GM21576 (cell line): Measurements from ENCODE around the gene LCN15.
"Not testable (repeated sequence)": the region's sequence is repeated elsewhere in the genome, so short reads cannot be mapped to it uniquely, and the experiment has no call there.

Experiments used
- ATAC-seq: cut with Tn5 transposase; IDR thresholded peaks from one replicate; pipeline ENCODE4 v1.9.1; 2021; ENCODE audit warnings: mild to moderate bottlenecking, moderate library complexity; ENCODE audit not compliant: unreplicated experiment

LCN15 gene

DNA sequence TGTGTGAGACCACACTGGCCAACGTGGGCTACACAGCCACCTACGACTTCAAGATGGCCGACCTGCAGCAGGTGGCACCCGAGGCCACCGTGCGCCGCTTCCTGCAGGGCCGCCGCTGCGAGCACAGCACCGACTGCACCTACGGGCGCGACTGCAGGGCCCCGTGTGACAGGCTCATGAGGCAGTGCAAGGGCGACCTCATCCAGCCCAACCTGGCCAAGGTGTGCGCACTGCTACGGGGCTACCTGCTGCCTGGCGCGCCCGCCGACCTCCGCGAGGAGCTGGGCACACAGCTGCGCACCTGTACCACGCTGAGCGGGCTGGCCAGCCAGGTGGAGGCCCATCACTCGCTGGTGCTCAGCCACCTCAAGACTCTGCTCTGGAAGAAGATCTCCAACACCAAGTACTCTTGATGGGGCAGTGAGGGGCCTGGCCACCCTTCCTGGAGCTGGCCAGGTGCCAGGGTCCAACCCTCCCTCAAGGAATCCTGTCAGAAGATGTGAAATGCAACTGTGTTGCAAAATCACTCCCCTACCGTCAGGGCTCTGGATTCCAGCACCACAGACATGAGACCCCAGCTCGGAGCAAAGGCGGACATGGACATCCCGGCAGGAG, 40.8 kb downstream of the LCN15 start:
- ATAC-seq, result no peak

DNA sequence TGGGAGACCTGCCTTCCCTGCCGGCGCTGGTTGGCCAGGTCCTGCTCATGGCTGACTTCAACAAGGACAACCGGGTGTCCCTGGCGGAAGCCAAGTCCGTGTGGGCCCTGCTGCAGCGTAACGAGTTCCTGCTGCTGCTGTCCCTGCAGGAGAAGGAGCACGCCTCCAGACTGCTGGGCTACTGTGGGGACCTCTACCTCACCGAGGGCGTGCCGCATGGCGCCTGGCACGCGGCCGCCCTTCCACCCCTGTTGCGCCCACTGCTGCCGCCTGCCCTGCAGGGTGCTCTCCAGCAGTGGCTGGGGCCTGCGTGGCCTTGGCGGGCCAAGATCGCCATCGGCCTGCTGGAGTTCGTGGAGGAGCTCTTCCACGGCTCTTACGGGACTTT, 41.4 kb downstream of the LCN15 start:
- ATAC-seq, result no peak

DNA sequence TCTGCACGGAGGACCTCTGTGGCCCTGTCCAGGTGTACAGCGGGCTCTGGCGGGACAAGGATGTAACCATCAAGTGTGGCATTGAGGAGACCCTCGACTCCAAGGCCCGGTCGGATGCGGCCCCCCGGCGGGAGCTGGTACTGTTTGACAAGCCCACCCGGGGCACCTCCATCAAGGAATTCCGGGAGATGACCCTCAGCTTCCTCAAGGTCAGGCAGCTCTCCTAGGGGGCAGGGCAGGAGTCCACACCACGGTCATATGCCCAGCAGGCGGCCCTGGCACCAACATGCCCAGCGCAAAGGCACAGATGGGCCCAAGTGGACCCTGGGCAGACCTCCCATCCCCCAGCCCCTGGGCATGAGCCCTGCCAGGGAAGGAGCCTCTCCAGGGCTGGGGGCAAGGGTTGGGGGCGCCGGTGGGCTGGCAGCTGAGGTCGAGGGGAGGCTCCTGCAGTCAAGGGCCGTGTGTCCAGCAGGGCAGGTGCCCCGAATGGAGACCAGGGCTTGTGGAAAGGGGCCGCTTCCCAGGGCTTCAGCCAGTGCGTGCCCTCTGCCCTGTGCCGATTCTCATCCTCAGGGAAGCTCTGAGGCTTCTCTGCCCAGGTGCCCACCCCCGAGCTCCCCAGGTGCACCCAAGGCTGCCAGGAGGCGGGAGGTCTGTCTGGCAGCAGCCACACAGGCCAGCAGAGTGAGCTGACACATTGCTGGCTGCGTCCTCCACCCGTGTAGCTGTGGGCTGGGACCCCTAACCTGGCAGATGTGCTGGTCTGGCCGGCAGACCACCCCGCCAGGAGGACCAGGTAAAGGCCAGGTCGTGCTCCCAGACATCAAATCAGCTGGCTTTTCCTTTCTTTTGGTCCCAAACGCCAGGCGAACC, 42.0 kb downstream of the LCN15 start:
- ATAC-seq, result no peak

DNA sequence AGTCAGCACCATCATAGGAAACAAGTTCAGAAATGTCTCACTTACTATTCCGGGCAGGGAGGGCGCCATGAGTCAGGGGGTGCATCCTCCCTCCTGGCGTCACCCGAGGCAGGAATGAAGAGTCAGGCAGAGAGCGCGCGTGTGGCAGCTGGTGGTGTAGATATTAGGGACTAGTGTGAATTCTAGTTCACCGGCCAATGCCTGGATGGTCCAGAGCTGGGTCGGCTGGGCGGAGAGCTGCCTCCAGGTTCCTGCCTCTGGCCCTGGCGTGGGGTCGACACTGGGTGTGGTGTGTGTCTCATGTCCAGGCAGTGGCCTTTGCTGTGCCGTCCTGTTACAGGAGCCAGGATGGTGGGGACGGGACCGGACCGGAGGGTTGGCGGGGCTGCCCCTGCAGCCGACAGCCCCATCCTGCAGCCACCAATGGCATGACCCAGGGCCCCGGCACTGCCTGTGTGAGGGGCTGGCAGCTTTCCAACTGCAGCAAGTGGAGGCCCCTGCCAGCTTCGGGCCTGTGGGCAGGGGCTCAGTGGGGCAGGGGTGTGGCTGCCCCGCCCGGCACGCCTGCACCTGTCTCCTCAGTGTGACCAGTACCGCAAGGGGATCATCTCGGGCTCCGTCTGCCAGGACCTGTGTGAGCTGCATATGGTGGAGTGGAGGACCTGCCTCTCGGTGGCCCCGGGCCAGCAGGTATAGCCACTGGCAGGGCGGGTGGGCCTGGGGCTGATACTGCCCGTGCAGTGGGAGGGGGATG, 42.8 kb downstream of the LCN15 start:
- ATAC-seq, result no peak

DNA sequence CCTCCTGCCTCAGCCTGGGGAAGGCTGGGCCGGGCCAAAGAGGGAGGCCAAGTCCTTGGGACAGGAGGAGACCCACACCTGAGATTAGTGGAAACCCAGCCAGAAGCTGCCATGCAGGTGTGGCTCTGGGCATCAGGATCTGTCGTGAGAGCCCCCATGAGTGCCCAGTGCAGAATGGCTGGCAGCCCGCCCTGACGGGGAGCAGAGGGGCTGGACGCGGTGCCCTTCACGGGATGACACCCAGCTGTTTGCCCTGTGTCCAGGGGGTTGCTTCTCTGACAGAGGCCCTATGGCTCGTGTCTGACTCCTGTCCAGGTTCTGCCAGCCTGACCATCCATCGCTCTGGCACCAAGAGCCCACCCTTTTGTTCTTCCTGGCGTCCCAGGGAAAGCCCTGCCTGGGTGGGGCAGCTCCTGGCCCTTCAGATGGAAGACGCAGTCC, 43.4 kb downstream of the LCN15 start:
- no peak for ATAC-seq

DNA sequence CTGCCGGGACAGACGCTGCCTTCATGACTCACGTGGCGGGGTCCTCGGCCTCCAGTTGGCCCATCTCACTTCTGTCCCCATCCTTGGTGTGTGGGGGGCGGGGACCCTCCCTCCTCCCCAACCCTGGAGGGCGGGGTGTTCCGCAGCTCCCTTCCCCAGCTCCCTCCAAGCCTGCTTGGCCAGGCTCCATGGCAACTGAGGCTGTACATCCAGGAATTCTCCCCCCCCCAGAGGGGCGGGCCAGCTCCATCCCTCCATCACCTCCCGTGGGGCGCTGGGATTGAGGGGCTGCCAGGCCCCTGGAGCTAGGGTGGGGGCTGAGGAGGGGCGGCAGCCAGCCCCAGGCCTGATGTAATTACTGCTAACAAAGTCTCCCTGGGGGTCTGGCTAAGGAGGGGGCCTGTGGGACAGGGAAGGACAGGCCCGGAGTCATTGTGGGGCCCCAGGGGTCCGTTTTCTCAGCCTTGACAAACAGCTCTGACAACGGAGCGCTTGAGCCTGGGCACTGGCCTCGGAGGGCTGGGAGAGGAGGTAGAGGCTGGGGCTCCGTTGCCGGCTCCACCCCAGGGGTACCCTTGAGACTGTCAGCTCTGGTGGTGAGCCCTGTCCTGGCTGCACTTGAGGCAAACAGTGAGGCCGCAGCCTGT, 43.9 kb downstream of the LCN15 start:
- ATAC-seq, result no peak

DNA sequence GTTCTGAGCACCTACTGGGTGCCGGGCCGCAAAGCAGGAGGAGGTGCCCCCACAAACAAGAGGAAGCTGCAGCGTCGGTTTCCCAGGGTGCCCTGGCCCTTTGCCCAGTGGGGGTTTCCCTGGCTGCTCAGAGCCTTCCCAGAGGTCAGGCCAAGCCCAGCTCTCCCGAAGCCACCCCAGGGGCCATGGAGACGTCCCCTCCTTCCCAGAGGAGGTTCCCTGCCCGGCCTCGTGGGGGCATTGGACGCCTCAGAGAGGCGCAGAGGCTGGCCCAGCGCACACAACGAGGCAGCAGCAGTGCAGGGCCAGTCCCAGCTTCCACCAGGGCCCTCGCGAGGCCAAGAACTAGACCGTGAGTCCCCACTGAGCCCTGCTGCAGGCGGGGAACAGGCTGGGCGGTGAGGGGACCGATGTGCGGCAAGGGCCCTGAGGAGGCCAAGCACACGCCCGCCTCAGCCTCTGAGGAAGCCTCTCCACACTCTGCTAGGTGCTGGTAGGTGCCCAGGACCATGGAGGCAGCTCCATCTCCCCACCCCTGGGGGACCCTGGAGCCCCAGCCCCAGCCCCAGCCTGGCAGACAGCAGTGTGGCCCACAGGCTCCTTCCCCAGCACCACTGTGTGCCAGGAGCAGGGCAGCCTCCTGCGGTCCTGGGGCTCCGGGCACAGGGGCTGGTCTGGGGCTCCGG, 45.0 kb downstream of the LCN15 start:
- no peak for ATAC-seq

DNA sequence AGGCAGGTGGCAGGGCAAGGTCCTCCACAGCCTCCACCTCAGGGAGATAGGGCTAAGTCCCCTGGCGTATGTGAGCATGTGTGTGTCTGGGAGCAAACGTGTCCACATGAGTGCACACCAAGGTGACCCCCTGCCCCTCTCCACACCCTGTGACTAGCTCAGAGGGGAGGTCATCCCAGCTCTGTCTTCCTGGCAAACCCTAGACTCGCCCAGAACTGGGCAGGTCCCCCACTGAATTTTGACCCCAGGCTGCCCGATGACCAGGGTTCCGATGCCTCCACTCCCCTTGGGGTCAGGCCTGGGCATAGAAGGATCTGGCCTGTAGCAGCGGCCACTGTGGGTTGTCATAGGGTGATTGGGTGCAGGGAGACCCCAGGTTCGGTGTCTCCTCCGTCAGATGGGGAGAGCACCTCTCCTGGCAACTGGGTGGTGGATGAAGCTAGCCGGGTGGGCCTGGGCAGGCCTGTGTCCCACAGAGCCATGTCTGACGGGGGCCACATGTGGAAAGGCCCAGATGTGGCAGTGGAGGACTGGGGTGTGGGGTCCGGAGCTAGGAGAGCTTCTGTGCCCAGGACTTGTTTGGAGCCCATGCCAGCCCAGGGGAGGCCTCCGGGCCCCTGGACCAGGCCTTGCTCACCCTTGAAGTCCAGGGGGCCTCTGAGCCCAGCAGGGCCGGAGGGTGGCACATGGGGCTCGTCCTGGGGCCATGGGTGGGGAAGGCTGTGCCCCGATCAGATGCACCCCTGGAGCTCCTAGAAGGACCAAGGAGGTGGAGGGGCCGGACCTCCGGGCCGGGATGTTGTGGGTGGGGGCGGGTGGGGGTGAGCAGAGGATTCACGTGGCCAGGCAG, 45.7 kb downstream of the LCN15 start:
- ATAC-seq, result no peak

DNA sequence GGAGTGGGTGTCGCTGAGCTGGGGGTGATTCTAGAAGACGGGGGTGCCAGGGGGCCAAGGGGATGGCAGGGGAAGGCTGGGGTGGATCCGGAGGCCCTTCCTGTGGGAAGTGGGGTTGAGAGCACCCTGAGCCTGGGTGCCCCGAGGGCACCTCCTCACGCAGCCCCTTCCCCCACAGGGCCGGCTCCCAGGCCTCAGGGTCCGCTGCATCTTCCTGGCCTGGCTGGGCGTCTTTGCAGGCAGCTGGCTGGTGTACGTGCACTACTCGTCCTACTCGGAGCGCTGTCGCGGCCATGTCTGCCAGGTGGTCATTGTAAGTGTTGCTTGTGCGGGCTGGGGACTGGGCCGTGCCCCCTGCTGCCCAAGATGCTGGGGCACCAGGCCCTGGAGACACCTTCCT, 46.9 kb downstream of the LCN15 start:
- ATAC-seq, result no peak

DNA sequence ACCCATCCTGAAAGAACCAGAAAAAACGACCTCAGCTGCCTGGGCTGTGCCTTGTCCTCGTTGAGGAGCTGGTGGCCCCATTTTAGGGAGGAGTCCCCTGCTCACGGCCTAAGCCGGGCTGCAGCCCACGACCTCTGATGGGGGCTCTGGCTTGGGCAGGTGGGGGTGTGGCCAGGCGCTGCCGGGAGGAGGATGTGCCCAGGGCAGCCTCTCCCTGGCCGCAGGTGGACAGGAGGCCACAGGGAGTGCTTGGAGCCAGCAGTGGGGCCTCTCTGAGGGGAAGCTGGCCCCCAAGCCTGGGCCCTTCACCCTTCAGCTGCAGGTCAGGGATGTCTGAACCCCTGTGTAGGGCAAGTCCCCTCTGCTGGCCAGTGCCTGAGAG, 49.4 kb downstream of the LCN15 start:
- ATAC-seq, result no peak

DNA sequence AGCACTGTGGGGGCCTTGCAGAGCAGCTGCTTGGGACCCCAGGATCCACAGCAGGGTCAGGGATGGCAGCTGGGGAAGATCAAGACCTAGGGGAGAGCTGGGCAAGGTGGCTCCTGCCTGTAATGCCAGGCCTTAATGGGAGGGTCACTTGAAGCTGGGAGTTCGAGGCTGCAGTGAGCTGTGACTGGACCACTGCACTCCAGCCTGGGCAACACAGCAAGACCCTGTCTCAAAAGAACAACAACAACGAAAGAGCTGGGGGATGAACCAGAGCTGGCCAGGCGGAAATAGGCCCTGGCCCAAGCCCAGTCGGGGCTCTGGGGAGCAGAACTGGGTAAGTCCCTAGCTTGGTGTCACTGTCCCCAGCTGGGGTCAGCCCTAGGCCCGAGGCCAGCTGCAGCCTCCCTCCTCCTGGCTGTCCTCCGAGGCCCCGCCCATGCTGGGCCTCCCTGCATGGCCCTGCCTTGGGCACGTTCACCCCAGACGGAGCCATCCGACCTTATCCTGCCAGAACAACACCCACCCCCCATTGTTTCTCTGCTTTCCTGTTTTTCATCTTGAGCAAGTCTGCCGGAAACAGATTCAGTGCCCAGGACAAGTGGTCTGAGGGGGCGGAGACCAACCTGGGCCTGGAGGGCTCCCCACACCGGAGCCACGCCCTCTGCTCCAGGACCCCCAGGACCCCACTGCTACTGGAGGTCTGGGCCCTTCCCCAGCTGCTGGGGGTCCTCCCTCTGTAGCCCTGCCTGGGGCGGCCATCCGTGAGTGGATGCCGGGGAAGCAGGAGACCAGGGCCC, 50.0 kb downstream of the LCN15 start:
- ATAC-seq, result no peak

DNA sequence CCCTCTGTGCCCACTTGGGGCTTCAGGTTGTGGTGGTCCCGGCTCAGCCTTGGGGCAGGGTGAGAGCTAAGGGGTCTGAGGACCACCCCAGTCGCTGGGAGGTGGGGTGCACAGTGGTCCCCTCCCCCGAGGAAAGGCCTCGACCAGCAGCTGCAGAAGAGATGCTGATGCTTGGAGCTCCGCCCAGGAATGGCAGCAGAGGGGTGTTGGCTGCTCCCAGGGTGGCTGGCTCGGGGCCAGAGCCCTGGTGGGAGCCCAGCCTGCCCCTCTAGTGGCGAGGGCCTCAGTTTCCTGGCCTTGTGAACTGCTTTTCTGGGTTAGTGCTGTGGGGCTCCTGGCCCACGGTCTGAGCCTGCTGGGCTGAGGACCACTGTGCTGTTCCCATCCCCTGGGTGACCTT, 50.8 kb downstream of the LCN15 start:
- no peak for ATAC-seq

DNA sequence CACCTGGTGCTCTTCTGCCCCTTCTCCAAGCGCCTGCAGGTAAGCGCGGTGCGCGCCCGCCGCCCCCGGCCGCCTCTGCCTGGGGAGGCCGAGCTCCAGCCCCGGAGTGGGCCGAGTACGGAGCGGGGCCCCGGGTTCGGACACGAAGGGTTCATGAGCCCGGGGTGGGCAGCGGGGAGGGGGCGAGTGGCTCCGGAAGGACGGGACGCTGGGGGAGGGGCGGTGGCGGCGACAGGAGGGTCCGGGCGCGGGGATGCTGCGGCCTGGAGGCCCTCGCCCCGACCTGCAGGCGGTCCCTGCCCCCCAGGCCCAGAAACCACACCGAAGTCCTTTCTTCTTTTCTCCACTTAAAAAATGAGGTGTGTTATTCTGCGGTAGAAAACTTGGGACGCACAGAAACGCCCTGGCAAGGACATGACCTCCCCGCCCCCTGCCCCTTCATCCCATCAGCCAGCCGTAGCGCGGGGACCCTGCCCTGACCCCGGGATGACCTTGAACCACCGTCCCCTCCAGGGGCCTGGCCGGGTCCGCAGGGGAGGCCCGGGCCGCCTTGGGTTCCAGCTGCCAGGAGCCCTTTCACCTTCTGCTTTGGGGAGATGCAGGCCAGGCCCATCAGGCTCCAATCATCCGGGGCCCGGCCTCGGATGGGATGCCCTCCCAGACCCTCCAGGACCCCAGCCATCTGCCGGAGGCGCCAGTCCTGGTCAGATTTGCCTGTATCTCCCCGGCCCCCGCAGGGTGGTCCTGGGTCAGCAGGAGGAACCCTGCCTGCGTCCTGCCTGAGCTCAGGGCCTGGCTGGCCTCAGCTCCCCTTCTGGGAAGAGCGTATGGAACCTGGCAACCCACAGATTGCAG, 51.4 kb downstream of the LCN15 start:
- ATAC-seq, result no peak

DNA sequence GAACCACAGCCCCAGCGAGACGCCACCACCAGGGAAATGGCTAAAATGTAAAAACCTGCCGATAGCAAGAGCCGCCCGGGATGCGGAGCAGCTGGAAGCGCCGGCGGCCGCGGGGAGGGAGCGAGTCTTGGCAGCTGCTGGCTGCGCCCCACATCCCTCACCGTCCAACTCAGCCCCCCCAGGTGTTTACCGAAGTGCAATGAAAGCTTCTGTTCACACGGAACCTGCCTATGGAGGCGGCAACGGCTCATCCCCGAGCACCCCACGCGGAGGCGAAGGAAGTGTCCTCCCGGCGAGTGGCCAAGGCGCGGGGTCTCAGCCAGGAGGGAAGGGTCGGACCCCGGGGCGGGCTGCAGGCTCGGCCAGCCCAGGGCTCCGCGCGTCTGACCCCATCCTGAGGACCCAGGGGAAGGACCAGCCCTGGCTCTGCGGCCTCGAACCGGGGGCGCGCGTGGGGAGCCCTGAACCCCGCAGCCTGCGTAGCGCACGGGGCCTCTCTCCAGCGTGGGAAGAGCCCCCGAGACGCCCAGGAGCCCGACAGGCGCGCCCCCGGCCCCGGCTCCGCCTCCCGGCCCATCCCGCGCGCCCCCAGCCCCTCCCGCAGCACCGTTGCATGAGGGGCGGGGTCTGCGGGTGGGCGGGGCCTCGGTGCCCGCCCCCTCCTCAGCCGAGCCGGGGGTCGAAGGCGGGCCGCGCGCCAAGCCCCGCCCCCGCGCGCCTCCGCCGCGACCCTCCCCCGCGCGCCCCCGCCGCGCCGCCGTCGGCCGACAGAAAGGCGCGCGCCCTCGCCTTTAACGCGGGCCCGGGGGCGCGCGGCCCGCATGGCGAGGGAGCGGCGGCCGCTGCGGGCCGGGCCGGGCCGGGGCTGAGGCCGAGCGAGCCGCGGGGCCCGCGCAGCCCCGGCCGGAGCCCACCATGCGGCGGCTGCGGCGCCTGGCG, 52.3 kb downstream of the LCN15 start, which contains the start of gene DIPK1B:
DIPK1B (plus strand) TSS at position 822 of the 939 bp plus-strand sequence; CDS start at position 916, 94 bp downstream.
- no peak for ATAC-seq

DNA sequence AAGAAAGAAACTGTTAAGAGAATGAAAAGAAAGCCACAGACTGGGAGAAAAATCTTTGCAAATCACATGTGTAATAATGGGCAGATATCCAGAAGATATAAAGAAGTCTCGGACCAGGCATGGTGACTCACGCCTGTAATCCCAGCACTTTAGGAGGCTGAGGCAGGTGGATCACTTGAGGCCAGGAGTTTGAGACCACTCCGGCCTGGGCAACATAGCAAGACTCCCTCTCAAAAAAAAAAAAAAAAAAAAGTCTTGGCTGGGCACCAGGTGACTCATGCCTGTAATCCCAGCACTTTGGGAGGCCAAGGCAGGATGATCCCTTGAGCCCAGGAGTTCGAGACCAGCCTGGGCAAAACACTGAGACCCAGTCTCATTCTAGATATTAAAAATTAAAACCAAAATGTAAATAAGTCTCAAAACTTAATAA, 53.1 kb downstream of the LCN15 start:
- ATAC-seq, result not testable (repeated sequence)

DNA sequence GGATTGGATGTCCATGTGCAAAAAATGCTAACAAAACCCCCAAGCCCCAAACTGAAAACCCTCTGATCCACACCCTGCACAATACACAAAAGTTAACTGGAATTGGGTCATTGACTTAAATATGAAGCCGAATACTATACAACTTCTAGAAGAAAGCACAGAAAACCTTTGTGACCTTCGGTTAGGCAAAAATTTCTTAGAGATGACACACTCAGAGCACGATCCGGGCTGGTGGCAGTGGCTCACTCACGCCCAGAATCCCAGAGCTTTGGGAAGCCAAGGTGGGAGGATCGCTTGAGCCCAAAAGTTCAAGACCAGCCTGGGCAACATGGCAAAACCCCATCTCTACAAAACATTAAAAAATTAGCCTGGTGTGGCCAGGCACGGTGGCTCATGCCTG, 53.8 kb downstream of the LCN15 start:
- ATAC-seq, result no peak
